A204.1 (cell line): ENCODE results near the gene PNKD.

Experiments used
- FAIRE-seq: peaks from 2 replicates; lab custom pipeline; 2012; peaks lifted over from hg19 to GRCh38; lab: Jason Lieb, UNC

PNKD gene

GRCh38 chr2:218273908-218274249 is 3.6 kb downstream of the PNKD start:
- no peak for FAIRE-seq

- FAIRE-seq: no peak
Measured at GRCh38 chr2:218274586-218274985, 4.3 kb downstream of the PNKD start.

GRCh38 chr2:218275371-218276072 is 5.2 kb downstream of the PNKD start:
- FAIRE-seq: no peak

GRCh38 chr2:218276986-218277755 is 6.9 kb downstream of the PNKD start:
- FAIRE-seq: no peak

- FAIRE-seq: no peak
Measured at GRCh38 chr2:218277921-218278320, 7.6 kb downstream of the PNKD start.

- no peak for FAIRE-seq
Measured at GRCh38 chr2:218278531-218279360, 8.4 kb downstream of the PNKD start.

GRCh38 chr2:218280260-218280870 is 10.0 kb downstream of the PNKD start:
- no peak for FAIRE-seq

GRCh38 chr2:218281449-218281848 is 11.1 kb downstream of the PNKD start:
- no peak for FAIRE-seq

GRCh38 chr2:218282173-218282991 is 12.1 kb downstream of the PNKD start:
- no peak for FAIRE-seq

GRCh38 chr2:218284106-218284811 is 13.9 kb downstream of the PNKD start:
- FAIRE-seq: no peak

- no peak for FAIRE-seq
Measured at GRCh38 chr2:218285604-218286003, 15.3 kb downstream of the PNKD start.

- FAIRE-seq: peak; percentile 67
Measured at GRCh38 chr2:218286570-218287459, 16.5 kb downstream of the PNKD start.

GRCh38 chr2:218289639-218290315 is 19.5 kb downstream of the PNKD start:
- no peak for FAIRE-seq

GRCh38 chr2:218290316-218291261 is 20.3 kb downstream of the PNKD start:
- FAIRE-seq: no peak

GRCh38 chr2:218291318-218292047 is 21.2 kb downstream of the PNKD start:
- FAIRE-seq: no peak

GRCh38 chr2:218292048-218293014 is 22.0 kb downstream of the PNKD start, which contains the start of gene TMBIM1:
Gene TMBIM1, minus strand, starts transcription at chr2:218292503. Its CDS starts 10,362 bp downstream, at chr2:218282141.
- FAIRE-seq: no peak
